IPS-11a (cell line): ENCODE results near the gene CLDN3.
"Not testable (repeated sequence)": the region's sequence is repeated elsewhere in the genome, so short reads cannot be mapped to it uniquely, and the experiment has no call there.

ENCODE experiments used
- H3K4me3 ChIP-seq: one replicate; pipeline ENCODE4 v1.5.1; 2013; ENCODE audit warnings: low read depth, low read length, control low read depth

The CLDN3 gene

GRCh38 chr7:73738220-73738611, 31.9 kb downstream of the CLDN3 start:
- peak overlapping the region; percentile 70 for H3K4me3 ChIP-seq

- peak overlapping the region; percentile 24 for H3K4me3 ChIP-seq
Measured at GRCh38 chr7:73737491-73738219, 32.4 kb downstream of the CLDN3 start.

- H3K4me3 ChIP-seq: no peak overlapping the region
Measured at GRCh38 chr7:73736885-73737284, 33.2 kb downstream of the CLDN3 start.

GRCh38 chr7:73735528-73735905, 34.6 kb downstream of the CLDN3 start:
- no peak overlapping the region for H3K4me3 ChIP-seq

GRCh38 chr7:73734619-73735527, 35.2 kb downstream of the CLDN3 start:
- H3K4me3 ChIP-seq: no peak overlapping the region

- H3K4me3 ChIP-seq: no peak overlapping the region
Measured at GRCh38 chr7:73732397-73732796, 37.7 kb downstream of the CLDN3 start.

GRCh38 chr7:73730485-73730884, 39.6 kb downstream of the CLDN3 start:
- no peak overlapping the region for H3K4me3 ChIP-seq

GRCh38 chr7:73728551-73728950, 41.5 kb downstream of the CLDN3 start:
- H3K4me3 ChIP-seq: no peak overlapping the region

GRCh38 chr7:73727952-73728351, 42.1 kb downstream of the CLDN3 start:
- no peak overlapping the region for H3K4me3 ChIP-seq

GRCh38 chr7:73726083-73726466, 44.0 kb downstream of the CLDN3 start:
- no peak overlapping the region for H3K4me3 ChIP-seq

GRCh38 chr7:73723813-73724212, 46.3 kb downstream of the CLDN3 start:
- H3K4me3 ChIP-seq: no peak overlapping the region

- no peak overlapping the region for H3K4me3 ChIP-seq
Measured at GRCh38 chr7:73722785-73723184, 47.3 kb downstream of the CLDN3 start.

GRCh38 chr7:73722182-73722581, 47.9 kb downstream of the CLDN3 start:
- H3K4me3 ChIP-seq: not testable (repeated sequence)

GRCh38 chr7:73721377-73721817, 48.7 kb downstream of the CLDN3 start:
- H3K4me3 ChIP-seq: no peak overlapping the region

GRCh38 chr7:73720443-73720842, 49.6 kb downstream of the CLDN3 start:
- not testable (repeated sequence) for H3K4me3 ChIP-seq

- H3K4me3 ChIP-seq: peak overlapping the region; percentile 8
Measured at GRCh38 chr7:73719806-73720169, 50.3 kb downstream of the CLDN3 start.
